HG02973 (cell line): Measurements from ENCODE around the gene ANXA11.
"Not testable (repeated sequence)": the region's sequence is repeated elsewhere in the genome, so short reads cannot be mapped to it uniquely, and the experiment has no call there.

Experiments used
- ATAC-seq: cut with Tn5 transposase; IDR thresholded peaks from one replicate; pipeline ENCODE4 v1.9.1; 2021; ENCODE audit warnings: moderate library complexity; ENCODE audit not compliant: unreplicated experiment

ANXA11 gene

DNA sequence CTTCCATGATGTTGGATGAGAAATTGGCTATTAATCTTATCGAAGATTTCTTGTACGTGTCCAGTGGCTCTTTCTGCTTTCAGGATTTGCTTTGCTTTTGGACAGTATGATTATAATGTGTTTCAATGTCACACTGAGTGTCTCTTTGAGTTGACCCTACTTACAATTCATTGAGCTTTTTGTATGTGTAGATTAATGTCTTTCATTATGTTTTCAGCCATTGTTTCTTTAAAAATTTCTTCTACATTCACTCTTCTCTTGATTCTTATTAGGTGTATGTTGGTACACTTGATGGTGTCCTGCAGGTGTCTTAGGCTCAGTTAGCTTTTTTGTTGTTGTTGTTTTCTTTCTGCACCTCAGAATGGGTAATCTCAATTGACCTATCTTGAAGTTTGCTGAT lies 56.2 kb downstream of the ANXA11 start:
- ATAC-seq: no peak

DNA sequence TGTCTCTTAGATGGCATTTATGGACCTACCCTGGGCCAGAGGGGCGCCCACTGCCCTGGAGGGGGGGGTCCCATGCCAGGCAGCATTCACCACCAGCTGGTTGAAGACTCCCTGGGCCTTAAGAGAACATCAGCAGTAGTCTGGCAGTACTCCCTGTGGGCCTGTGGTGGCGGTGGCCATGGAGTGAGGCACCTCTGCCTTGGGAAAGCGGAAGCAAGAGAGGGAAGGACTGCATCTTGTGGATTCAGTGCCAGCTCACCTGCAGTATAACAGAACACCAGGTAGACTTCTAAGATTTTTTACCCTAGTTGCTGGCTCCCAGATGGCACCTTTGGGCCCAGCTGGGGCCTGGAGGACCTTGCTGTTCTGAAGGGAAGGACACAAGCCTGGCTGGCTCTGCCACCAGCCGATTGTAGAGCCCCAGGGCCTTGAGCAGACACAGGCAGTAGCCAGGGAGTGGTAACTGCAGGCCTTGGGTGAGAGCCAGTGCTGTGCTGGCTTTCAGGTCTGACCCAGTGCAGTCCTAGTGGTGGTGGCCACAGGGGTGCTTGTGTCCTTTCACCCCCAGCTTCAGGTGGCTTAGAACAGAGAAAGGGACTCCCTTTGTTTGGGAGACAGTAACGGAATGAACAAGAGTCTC lies 57.1 kb downstream of the ANXA11 start:
- no peak for ATAC-seq

DNA sequence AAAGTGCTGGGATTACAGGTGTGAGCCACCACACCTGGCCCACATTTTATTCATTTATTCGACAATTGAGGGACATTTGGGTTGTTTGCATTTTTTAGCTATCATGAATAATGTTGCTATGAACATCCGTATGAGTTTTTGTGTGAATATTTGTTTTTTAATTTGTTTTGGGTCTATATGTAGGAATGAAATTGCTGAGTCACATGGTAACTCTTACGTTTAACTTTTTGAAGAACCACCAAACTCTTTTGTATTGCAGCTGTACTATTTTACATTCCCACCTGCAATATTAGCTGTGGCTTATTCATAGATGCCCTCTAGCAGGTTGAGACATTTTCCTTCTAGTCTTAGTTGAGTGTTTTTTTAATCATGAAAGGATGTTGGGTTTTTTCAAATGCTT lies 58.4 kb downstream of the ANXA11 start:
- no peak for ATAC-seq

DNA sequence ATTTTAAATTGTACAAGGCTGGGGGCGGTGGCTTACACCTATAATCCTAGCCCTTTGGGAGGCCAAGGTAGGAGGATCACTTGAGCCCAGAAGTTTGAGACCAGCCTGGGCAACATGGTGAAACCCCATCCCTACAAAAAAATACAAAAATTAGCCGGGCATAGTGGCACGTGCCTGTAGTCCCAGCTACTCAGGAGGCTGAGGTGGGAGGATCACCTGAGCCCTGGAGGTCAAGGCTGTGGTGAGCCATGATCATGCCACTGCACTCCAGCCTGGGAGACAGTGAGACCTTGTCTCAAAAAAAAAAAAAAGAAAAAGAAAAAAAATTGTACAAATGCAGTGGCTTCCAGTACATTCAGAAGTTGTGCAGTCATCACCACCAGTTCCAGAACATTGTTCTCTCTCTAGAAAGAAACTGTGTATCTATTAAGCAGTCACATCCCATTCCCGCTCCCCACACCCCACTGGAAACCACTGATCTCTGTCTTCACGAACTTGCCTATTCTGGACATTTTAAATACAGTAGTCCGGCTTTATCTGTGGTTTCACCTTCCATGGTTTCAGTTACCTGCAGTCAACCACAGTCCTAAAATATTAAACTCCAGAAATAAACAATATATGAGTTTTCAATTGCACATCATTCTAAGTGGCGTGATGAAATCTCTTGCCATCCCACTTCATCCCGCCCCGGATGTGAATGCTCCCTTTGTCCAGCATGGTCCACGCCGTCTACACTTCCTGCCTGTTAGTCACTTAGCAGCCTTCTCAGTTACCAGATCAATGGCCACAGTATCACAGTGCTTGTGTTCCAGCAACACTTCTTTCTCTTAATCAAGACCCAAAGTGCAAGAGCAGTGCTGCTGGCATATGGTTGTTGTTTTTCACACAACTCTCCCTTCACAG lies 59.7 kb downstream of the ANXA11 start:
- not testable (repeated sequence) for ATAC-seq

DNA sequence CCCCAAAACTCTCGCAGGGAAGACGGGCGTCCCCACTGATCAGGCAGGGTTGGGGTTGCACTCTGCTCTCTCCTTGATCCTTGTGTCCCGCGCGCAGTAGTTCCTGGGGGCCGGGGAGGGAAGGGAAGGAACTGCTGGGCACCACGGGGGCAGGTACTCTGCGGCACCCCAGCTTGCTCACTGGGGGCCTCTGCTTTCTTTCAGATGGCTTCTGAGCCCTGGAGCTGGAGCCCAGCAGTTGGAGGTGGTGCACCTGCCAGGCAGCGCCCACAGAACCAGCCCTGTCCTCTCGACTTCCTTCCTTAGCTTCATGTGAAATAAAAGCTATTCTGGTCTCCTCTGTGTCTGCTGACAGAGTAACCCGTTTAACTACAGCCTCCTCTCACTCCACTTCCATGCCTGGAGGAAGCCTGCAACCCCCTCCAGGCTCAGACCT lies 60.6 kb downstream of the ANXA11 start:
- peak; percentile 37 for ATAC-seq

DNA sequence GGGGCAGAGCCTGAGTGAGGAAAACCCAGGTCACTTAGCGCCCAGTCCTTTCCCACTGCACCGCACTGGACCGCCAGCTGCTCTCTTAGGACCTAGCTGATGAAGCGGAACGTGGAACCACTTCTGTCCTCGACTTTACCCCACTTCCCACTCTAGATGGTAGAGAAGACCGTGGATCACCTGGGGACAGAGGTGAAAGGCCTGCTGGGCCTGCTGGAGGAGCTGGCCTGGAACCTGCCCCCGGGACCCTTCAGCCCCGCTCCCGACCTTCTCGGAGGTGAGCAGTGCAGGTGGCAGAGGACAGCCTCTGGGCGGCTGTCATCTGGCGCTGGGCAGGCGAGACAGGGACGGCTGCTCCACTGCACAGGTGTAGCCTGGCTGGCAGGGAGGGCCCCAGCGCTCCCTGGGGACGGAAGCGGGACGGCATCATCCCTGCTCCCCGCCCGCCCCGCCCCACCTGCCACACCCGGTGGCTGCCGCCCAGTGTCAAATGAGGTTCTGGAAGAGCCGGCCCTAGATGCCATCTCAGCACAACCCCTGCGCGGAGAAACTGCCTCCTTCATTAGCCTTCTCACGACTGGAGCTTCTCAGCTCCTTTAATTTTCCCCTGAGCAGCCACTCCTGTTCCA lies 61.2 kb downstream of the ANXA11 start:
- peak; percentile 48 for ATAC-seq

DNA sequence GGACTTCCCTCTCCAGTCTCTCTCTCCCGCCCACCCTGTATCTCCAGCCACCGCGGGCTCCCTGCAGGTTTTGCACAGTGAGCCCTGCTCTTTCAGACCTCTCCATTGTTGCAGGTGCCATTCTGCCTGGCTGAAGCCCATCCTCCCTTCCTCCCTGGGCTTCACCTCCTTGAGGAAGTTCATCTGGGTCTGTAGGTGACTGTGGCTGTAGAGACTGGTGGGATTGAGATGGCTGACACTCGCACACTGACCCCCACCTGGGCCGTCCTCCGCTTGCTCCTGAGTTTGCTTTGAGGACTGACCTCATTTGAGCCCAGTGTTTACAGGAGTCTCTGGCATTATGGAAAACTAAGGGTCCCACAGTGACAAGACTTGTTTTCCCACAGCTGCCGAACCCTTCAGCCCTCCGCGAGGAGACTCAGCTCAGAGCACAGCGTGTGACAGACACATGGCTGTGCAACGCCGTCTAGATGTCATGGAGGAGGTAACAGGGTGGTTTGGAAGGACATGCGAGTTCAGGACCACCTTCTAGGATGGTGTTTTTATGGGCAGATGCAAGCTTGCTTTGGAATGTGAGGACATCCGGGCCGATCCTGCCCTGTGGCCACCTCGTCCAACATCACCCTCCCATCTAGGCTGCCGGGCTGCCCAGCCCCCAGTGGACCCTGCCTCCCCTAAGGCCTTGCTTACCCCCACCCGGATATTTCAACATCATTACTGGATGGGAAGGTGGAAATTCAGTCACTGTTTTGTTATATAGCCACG lies 63.5 kb downstream of the ANXA11 start:
- ATAC-seq: no peak

DNA sequence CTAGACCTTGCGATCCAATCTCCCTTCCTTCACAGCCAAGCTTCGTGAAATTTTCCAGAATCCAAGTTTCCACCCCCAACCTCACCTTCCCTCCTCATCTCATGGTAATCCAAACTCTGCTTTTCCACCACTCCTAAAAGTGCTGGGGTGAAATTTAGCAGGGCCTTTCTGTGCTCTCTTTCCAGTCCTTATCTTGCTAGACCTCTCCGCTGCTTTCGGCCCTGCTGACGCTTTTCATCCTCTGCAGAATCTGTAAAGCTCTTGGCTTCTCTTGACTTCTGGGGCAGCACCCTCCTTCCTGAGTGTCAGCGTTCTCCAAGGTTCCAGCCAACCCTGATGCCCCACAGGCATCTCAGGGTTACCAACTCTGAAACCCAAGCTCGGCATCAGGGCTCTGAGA lies 65.1 kb downstream of the ANXA11 start:
- no peak for ATAC-seq

DNA sequence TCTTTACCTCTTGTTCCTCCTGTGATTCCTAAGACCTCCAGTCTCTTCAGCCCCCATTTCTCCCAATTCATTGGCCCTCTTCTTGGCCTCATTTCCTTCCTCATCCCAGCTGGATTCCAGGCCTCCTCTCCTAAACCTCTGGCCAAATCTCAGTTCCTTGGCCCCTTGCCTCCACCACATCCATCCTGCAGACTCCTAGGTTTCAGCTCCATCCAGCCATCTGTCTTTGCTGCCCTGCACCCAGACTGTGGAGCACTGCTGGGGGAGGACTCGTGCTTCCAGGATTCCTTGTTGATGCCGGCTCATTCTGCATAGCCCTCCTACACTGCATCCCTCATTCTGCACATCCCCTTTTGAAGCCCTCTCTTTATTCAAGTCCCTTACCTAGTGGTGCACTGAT lies 66.1 kb downstream of the ANXA11 start:
- no peak for ATAC-seq

DNA sequence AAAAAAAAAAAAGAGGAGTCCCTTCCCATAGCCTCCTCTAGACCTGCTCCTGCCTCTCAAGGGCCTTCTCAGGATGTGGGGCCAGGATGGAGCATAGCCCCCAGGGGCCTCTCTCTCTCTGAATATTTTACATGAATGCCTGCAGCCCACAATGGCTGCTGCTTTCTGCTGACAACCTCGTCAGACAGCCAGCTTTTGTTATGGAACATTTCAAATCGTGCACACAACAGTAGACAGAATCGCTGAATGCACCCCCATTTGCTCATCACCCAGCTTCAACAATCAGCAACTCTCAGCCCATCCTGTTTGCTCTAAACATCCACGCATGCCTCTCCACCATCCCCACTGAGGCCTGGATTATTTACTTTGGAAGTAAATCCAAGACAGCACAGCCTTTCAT lies 67.4 kb downstream of the ANXA11 start:
- ATAC-seq: no peak

DNA sequence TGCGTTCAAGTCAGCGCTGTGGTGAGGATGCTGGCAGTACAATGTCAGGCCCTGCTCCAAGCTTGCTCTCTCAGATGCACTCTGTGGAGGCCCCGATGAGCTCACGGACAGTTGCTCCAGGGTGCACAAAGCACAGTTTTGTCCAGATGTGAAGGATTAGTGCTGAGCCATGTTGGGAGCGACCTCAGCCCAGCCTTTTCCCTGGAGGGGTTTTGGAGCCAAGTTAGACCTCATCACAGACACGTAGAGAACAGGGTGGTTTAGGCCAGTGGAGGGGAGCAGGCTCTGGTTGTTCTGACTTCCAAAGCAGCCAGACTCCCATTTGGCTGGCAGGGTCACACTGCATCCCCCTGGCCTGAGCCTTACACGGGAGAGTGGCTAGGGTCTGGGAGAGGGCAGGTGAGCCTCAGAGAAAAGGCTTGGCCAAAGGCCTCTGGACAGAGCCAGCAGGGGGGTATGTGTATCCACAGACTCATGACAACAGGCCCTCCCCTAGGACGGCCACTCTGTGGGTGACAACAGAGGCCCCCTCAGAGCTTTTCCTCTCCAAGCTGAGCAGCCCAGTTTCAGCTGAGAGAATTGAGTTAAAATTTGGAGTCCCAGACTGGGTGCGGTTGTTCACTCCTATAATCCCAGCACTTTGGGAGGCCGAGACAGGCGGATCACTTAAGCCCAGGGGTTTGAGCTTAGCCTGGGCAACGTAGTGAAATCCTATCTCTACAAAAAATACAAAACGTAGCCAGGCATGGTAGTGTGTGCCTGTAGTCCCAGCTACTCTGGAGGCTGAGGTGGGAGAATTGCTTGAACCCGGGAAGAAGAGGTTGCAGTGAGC lies 68.1 kb downstream of the ANXA11 start:
- no peak for ATAC-seq

DNA sequence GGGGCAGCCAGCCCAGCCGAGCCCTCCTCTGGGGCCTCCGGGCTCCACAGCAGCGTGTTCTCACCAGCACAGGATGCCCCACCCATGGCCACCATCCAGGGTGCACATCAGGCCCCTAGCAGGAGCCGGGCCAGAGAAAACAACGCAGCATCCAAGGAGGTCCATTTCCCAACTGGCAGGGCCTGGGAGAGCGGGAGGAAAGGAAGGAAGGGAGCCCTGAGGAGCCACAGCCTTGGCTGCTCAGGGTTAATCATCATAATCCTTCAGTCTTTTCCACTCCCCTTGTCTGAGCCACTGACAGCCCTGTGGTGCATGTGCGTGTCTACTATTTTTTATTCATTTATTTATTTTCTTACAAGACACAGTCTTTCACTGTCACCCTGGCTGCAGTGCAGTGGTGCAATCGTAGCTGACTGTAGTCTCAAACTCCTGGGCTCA lies 69.2 kb downstream of the ANXA11 start:
- ATAC-seq: no peak

DNA sequence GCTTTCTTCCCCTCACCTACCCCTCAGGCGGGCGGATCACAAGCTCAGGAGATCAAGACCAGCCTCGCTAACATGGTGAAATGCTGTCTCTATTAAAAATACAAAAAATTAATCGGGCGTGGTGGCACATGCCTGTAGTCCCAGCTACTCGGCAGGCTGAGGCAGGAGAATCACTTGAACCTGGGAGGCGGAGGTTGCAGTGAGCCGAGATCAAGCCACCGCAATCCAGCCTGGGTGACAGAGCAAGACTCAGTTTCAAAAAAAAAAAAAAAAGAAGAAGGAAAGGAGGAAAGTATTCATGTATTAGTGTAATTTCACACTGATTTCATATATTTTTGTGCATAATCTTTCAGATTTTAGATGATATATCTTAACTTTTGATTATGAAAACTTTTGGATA lies 71.7 kb downstream of the ANXA11 start:
- ATAC-seq: not testable (repeated sequence)

DNA sequence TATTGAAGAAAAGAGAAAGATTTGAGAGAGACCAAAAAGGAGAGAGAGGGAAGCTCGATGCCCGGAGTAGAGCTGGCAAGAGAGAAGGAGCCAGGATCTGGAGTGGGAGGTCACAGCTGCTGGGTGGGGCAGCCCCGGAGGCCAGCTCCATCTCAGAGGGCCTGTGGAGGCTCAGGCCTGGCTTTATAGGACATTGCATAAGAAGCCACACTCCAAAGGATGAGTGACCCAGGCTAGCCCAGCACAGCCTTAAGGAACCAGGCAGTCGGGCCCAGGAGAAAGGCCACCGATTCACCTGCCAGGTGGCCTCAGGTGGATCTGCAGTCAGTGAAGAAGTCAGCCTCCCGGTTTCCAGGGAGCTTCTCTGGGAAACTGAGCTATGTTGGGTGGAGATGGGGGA lies 72.1 kb downstream of the ANXA11 start:
- no peak for ATAC-seq

DNA sequence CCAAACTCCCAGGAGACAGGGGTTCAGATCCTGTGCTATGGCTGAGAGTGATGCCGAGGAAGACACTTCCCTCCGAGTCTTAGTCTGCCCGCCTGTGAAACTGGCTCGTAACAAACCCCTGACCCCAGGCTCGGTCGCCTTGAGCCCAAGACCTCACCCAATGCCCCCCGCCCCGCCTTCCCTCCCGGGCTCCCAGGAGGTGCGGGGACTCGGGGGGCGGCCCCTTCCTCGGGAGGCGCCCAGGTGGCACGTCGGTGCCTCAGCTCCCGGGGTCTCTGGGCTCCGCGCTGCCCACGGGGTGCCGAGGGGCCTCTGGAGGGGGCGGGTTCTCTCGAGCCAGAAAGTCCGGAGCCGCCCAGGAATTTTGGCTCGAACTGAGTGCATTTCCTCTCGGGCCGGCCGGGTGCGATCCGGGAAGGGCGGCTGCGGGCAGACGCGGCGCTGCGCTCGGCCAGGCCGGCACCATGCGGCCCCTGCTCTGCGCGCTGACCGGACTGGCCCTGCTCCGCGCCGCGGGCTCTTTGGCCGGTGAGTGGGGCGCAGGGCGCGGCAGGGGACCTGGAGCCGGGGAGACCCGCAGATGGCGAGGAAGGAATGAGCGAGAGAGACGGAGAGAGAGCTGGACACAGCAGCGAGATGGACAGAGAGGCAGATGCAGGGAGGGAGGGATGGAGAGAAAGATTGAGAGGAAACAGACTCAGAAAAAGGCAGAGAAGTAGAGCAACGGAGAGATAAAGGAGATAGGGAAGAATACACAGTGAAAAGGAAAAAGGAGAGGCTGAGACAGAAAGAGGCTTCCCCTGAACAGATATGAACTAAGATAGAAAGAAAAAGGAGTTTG lies 72.8 kb downstream of the ANXA11 start, which contains the start of gene PLAC9:
PLAC9 (plus strand) TSS at position 432 of the 841 bp plus-strand sequence; CDS start at position 465, 33 bp downstream.
- no peak for ATAC-seq

DNA sequence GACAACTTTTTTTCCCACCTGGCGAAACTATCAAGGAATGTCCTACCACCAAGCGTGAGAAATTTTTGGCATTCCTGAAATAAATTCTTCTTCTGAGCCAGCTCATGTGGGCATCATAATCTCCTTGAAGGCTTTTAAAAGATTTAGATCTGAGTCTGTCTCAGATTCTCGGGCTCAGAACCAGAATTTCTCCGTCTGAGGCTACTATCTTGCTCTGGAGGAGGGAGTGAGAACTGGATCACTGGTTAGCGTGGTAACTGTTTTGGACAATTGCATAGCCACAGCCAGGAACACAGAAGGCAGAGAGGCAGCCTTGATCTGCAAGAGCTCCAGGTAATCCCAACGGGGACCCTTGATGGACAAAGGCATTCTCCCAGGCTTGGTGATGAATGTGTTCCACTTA lies 73.8 kb downstream of the ANXA11 start:
- no peak for ATAC-seq

DNA sequence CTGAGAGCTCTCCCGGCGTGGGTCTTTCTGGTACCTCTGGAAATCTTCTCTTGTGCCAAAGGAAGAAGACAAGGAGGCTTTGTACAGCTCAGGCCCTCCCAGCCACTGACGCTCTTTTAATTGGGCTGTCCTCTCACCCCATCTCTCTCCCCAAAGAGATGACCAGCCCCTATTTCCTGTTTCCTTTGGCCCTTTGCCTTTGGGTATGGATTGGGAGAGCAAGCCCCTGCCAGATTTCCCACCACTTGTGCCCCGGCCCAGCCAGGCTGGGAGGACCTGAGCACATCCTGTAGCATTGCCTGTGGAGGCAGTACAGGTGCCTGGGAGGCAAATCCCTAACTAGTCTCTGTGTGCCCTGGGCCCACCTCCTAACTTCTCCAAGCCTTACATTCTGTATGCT lies 78.5 kb downstream of the ANXA11 start:
- no peak for ATAC-seq

DNA sequence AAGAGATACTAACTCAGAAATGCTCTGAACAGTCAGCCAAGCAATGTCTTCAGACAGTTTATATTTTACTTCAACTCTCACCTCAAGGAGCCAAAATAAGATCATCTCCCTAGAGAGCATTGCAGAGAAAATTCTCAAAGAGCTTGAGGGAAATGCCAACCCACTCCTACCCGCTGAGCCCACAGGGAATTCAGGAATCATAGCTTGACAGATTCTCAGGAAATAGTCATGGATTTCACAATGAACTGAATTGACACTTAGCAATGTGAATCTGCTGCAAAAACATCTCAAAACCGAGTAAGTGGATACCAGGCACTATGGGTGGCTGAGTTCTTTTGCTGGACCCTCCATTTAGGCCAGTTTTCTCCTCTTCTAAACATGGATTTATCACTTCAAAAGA lies 82.6 kb downstream of the ANXA11 start:
- ATAC-seq: no peak

DNA sequence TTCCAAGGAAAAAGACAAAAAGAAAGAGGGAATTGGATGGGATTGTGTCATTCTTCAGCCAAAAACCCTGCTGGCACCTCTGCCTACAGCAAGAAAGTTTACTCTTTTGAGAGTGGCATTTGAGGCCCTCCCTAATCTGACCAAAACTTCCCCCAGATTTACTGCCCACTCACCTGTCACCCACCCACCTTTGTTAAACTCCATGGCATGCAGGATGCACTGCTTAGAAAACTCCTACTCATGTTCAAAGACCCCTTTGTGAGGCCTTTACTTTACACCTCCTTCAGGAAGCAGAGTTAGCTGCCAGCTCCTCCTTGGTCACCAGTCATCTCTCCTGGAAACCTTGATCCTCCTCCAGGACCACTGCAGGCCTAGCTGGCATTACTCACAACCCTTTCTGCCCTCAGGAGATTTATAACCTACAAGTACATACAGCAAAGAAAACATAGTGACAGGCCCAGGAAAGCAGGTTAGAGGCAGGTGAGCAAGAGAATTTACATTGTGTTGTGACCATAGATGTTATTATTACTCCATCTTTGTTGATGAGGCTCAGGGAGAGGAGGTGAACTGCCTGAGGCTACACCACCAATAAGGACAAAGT lies 83.1 kb downstream of the ANXA11 start:
- no peak for ATAC-seq
